HL-60/S4 treated with retinoic acid at 250 ng/mL for 4 days and 3 days (cell line): ENCODE data around the gene CD164.
"Not testable (repeated sequence)": the region's sequence is repeated elsewhere in the genome, so short reads cannot be mapped to it uniquely, and the experiment has no call there.

Experiments
- in situ Hi-C: fragments of 300-500 bp; cut with MboI; formaldehyde crosslinking; loops from 2 replicates; pipeline ENCODE4 v1.7.0; 2022; ENCODE audit warnings: low sequenced_read_pairs

CD164 gene

GRCh38 chr6:109345986-109346385 lies 36.3 kb downstream of the CD164 start:
- in situ Hi-C loops = no loop called here

- in situ Hi-C loops = no loop called here
These were observed 38.0 kb downstream of the CD164 start for GRCh38 chr6:109344226-109344625.

- in situ Hi-C loops = no loop called here
These were observed 38.7 kb downstream of the CD164 start for GRCh38 chr6:109343518-109343917.

- in situ Hi-C loops = no loop called here
These were observed 39.4 kb downstream of the CD164 start for GRCh38 chr6:109342911-109343310.

GRCh38 chr6:109342506-109342905 lies 39.8 kb downstream of the CD164 start:
- in situ Hi-C loops = no loop called here

- in situ Hi-C loops = no loop called here
These were observed 41.5 kb downstream of the CD164 start for GRCh38 chr6:109340811-109341210.

GRCh38 chr6:109339906-109340678 lies 42.2 kb downstream of the CD164 start:
- in situ Hi-C loops = no loop called here

- in situ Hi-C loops = no loop called here
These were observed 45.9 kb downstream of the CD164 start for GRCh38 chr6:109336221-109336961.

GRCh38 chr6:109333870-109334269 lies 48.4 kb downstream of the CD164 start:
- in situ Hi-C loops = not testable (repeated sequence)

- in situ Hi-C loops = no loop called here
These were observed 49.5 kb downstream of the CD164 start for GRCh38 chr6:109332748-109333147.

- in situ Hi-C loops = no loop called here
These were observed 51.2 kb downstream of the CD164 start for GRCh38 chr6:109331081-109331480.

GRCh38 chr6:109330263-109330662 lies 52.0 kb downstream of the CD164 start:
- in situ Hi-C loops = no loop called here

- in situ Hi-C loops = no loop called here
These were observed 53.6 kb downstream of the CD164 start for GRCh38 chr6:109328629-109329028.

GRCh38 chr6:109327959-109328358 lies 54.3 kb downstream of the CD164 start:
- in situ Hi-C loops = no loop called here

GRCh38 chr6:109327491-109327890 lies 54.8 kb downstream of the CD164 start:
- in situ Hi-C loops = no loop called here

GRCh38 chr6:109326351-109326750 lies 55.9 kb downstream of the CD164 start:
- in situ Hi-C loops = no loop called here

GRCh38 chr6:109325400-109325801 lies 56.9 kb downstream of the CD164 start:
- in situ Hi-C loops = no loop called here

GRCh38 chr6:109323241-109323640 lies 59.0 kb downstream of the CD164 start:
- in situ Hi-C loops = no loop called here

GRCh38 chr6:109322825-109323224 lies 59.4 kb downstream of the CD164 start:
- in situ Hi-C loops = no loop called here

GRCh38 chr6:109321752-109322151 lies 60.5 kb downstream of the CD164 start:
- in situ Hi-C loops = no loop called here

GRCh38 chr6:109320072-109320471 lies 62.2 kb downstream of the CD164 start:
- in situ Hi-C loops = no loop called here

- in situ Hi-C loops = no loop called here
These were observed 63.9 kb downstream of the CD164 start for GRCh38 chr6:109318328-109318876.
